PFSK-1 (cell line): ENCODE measurements around the gene OGFOD3.

ENCODE experiments used
- POLR2AphosphoS5 ChIP-seq: IDR thresholded peaks from 2 replicates; pipeline ENCODE4 v1.6.1; 2012; ENCODE audit warnings: low read depth, mild to moderate bottlenecking, control low read depth, low read length, moderate library complexity
- SIN3A ChIP-seq: IDR thresholded peaks from 2 replicates; pipeline ENCODE4 v1.6.1; 2012; ENCODE audit warnings: mild to moderate bottlenecking, low read length, moderate library complexity, borderline replicate concordance; ENCODE audit not compliant: insufficient read depth
- TAF1 ChIP-seq: IDR thresholded peaks from 2 replicates; pipeline ENCODE4 v1.6.1; 2012; ENCODE audit warnings: low read length, control low read depth, borderline replicate concordance; ENCODE audit not compliant: insufficient read depth
- TF ChIP-seq, protein P1 (sequence below), 2 experiments: IDR thresholded peaks; 2 replicates each; pipeline versions ENCODE4 v1.6.1 to v1.8.0; 2011 to 2012; ENCODE audit warnings: low read depth in 2 of 2, low read length in 2 of 2, control low read depth in 1 of 2, inconsistent platforms in 1 of 2, mild to moderate bottlenecking in 1 of 2, moderate library complexity in 1 of 2; ENCODE audit not compliant: insufficient read depth in 1 of 2

- TF ChIP-seq, protein P1, sequence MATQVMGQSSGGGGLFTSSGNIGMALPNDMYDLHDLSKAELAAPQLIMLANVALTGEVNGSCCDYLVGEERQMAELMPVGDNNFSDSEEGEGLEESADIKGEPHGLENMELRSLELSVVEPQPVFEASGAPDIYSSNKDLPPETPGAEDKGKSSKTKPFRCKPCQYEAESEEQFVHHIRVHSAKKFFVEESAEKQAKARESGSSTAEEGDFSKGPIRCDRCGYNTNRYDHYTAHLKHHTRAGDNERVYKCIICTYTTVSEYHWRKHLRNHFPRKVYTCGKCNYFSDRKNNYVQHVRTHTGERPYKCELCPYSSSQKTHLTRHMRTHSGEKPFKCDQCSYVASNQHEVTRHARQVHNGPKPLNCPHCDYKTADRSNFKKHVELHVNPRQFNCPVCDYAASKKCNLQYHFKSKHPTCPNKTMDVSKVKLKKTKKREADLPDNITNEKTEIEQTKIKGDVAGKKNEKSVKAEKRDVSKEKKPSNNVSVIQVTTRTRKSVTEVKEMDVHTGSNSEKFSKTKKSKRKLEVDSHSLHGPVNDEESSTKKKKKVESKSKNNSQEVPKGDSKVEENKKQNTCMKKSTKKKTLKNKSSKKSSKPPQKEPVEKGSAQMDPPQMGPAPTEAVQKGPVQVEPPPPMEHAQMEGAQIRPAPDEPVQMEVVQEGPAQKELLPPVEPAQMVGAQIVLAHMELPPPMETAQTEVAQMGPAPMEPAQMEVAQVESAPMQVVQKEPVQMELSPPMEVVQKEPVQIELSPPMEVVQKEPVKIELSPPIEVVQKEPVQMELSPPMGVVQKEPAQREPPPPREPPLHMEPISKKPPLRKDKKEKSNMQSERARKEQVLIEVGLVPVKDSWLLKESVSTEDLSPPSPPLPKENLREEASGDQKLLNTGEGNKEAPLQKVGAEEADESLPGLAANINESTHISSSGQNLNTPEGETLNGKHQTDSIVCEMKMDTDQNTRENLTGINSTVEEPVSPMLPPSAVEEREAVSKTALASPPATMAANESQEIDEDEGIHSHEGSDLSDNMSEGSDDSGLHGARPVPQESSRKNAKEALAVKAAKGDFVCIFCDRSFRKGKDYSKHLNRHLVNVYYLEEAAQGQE (IDR thresholded peaks at IDR 0.05; ENCODE audit: insufficient read depth in 1 of 2, low read depth in 2 of 2, low read length in 2 of 2), result no peak
- TF ChIP-seq POLR2AphosphoS5 (no peak), TAF1 (no peak), SIN3A (no peak)
Observed at GRCh38 chr17:82376042-82376730, 42.2 kb downstream of the OGFOD3 start.
